HG03520 (cell line): Measurements from ENCODE around the gene SLC45A3.
"Not testable (repeated sequence)": the region's sequence is repeated elsewhere in the genome, so short reads cannot be mapped to it uniquely, and the experiment has no call there.

Experiments
- ATAC-seq: cut with Tn5 transposase; IDR thresholded peaks from one replicate; pipeline ENCODE4 v1.9.1; 2021; ENCODE audit warnings: mild to moderate bottlenecking, moderate library complexity; ENCODE audit not compliant: unreplicated experiment

The SLC45A3 gene

GRCh38 chr1:205680073-205680851 lies at the start of gene SLC45A3:
SLC45A3 (minus strand) TSS chr1:205680509; CDS start chr1:205664656, 15,853 bp downstream.
- ATAC-seq, result no peak

- no peak for ATAC-seq
Measured at GRCh38 chr1:205726619-205727125, 46.4 kb upstream of the SLC45A3 start.

- ATAC-seq, result no peak
Measured at GRCh38 chr1:205725514-205725913, 45.2 kb upstream of the SLC45A3 start.

- not testable (repeated sequence) for ATAC-seq
Measured at GRCh38 chr1:205720740-205721139, 40.4 kb upstream of the SLC45A3 start.

GRCh38 chr1:205719762-205720161 lies 39.5 kb upstream of the SLC45A3 start:
- no peak for ATAC-seq

- no peak for ATAC-seq
Measured at GRCh38 chr1:205719015-205719414, 38.7 kb upstream of the SLC45A3 start.

GRCh38 chr1:205716371-205717132 lies 36.2 kb upstream of the SLC45A3 start:
- no peak for ATAC-seq

- ATAC-seq, result no peak
Measured at GRCh38 chr1:205715628-205716027, 35.3 kb upstream of the SLC45A3 start.

- ATAC-seq, result no peak
Measured at GRCh38 chr1:205714906-205715246, 34.6 kb upstream of the SLC45A3 start.

GRCh38 chr1:205714190-205714905 lies 34.0 kb upstream of the SLC45A3 start:
- ATAC-seq, result no peak

- no peak for ATAC-seq
Measured at GRCh38 chr1:205711105-205712048, 31.1 kb upstream of the SLC45A3 start.

- no peak for ATAC-seq
Measured at GRCh38 chr1:205710201-205711062, 30.1 kb upstream of the SLC45A3 start.

- ATAC-seq, result no peak
Measured at GRCh38 chr1:205709640-205710039, 29.3 kb upstream of the SLC45A3 start.

GRCh38 chr1:205709059-205709398 lies 28.7 kb upstream of the SLC45A3 start:
- ATAC-seq, result no peak

GRCh38 chr1:205706601-205707502 lies 26.5 kb upstream of the SLC45A3 start:
- ATAC-seq, result no peak

- ATAC-seq, result no peak
Measured at GRCh38 chr1:205704903-205705302, 24.6 kb upstream of the SLC45A3 start.

GRCh38 chr1:205703072-205703471 lies 22.8 kb upstream of the SLC45A3 start:
- ATAC-seq, result no peak

GRCh38 chr1:205701891-205702290 lies 21.6 kb upstream of the SLC45A3 start:
- no peak for ATAC-seq
